SU-DHL-6 (cell line): ENCODE data around the gene ZNF423.

Experiments used
- CTCF ChIP-seq: fragments of 200-600 bp; sonication (generic); IDR thresholded peaks from one replicate; pipeline ENCODE4 v1.5.1; 2017; ENCODE audit warnings: antibody characterized with exemption, mild to moderate bottlenecking, low read length, moderate library complexity; ENCODE audit not compliant: insufficient read depth, poor library complexity, severe bottlenecking
- EZH2phosphoT487 ChIP-seq: fragments of 200-600 bp; sonication (generic), shearing (Covaris generic); conservative IDR thresholded peaks from 2 replicates; pipeline ENCODE4 v1.6.1; 2018; ENCODE audit warnings: mild to moderate bottlenecking, antibody characterized with exemption, low read length, moderate library complexity, mixed read lengths

GRCh38 chr16:49833796-49834530 lies 21.9 kb downstream of the ZNF423 start:
- TF ChIP-seq CTCF (no peak), EZH2phosphoT487 (no peak)
